Neural cell (in vitro differentiated cells): ENCODE results near the gene GAREM1. TPM values are rescaled to one million over a fixed set of nuclear protein-coding genes. Genes with fewer than 3 reads are reported as not detected.

Experiments
- H2AFZ ChIP-seq: fragments of 200-600, 300-800 bp; sonication (generic), shearing (Covaris generic); 2 replicates; pipeline ENCODE4 v1.6.0; 2014; ENCODE audit warnings: low read depth, mild to moderate bottlenecking, antibody characterized with exemption, low read length, moderate library complexity
- H3F3A ChIP-seq: fragments of 200-600 bp; shearing (Covaris generic); 2 replicates; pipeline ENCODE4 v1.6.1; 2016; ENCODE audit warnings: mild to moderate bottlenecking, moderate library complexity, mixed read lengths, antibody characterized with exemption, low read length; ENCODE audit not compliant: insufficient read depth, poor library complexity, severe bottlenecking
- H3K27ac ChIP-seq: fragments of 200-600, 300-800 bp; sonication (generic), shearing (Covaris generic); 2 replicates; pipeline ENCODE4 v1.5.1; 2014; ENCODE audit warnings: mild to moderate bottlenecking, low read length, moderate library complexity
- H3K27me3 ChIP-seq: fragments of 300-800, 200-600 bp; sonication (generic), shearing (Covaris generic); 2 replicates; pipeline ENCODE4 v1.6.0; 2014; ENCODE audit warnings: mild to moderate bottlenecking, low read depth, low read length, moderate library complexity; ENCODE audit not compliant: insufficient read depth
- H3K36me3 ChIP-seq: fragments of 300-800, 200-600 bp; sonication (generic), shearing (Covaris generic); 2 replicates; pipeline ENCODE4 v1.5.1; 2014; ENCODE audit warnings: mild to moderate bottlenecking, antibody characterized with exemption, low read length, moderate library complexity; ENCODE audit not compliant: insufficient read depth
- H3K4me2 ChIP-seq: fragments of 300-800, 200-600 bp; sonication (generic), shearing (Covaris generic); 2 replicates; pipeline ENCODE4 v1.6.0; 2014; ENCODE audit warnings: mild to moderate bottlenecking, low read length
- H3K4me3 ChIP-seq: fragments of 300-800, 200-600 bp; sonication (generic), shearing (Covaris generic); 2 replicates; pipeline ENCODE4 v1.5.1; 2014; ENCODE audit warnings: mild to moderate bottlenecking, low read length, moderate library complexity
- H3K79me2 ChIP-seq: fragments of 200-600 bp; shearing (Covaris generic); replicated peaks from 2 replicates; pipeline ENCODE4 v1.6.0; 2014; ENCODE audit warnings: mild to moderate bottlenecking, low read length, moderate library complexity; ENCODE audit not compliant: insufficient read depth
- H3K9ac ChIP-seq: fragments of 300-800, 200-600 bp; sonication (generic), shearing (Covaris generic); 2 replicates; pipeline ENCODE4 v1.6.1; 2016; ENCODE audit warnings: mild to moderate bottlenecking, low read length, mixed read lengths
- H3K9me2 ChIP-seq: fragments of 200-600 bp; shearing (Covaris generic); 2 replicates; pipeline ENCODE4 v1.6.1; 2016; ENCODE audit warnings: mild to moderate bottlenecking, low read length, mixed read lengths; ENCODE audit not compliant: insufficient read depth
- H3K9me3 ChIP-seq: fragments of 200-600, 300-800 bp; sonication (generic), shearing (Covaris generic); 2 replicates; pipeline ENCODE4 v1.6.1; 2016; ENCODE audit warnings: mild to moderate bottlenecking, mixed run types, low read length, moderate library complexity, mixed read lengths
- H4K20me1 ChIP-seq: fragments of 200-600 bp; shearing (Covaris generic); 2 replicates; pipeline ENCODE4 v1.6.1; 2016; ENCODE audit warnings: mild to moderate bottlenecking, mixed run types; ENCODE audit not compliant: insufficient read depth
- CTCF ChIP-seq: fragments of 450-650 bp; IDR thresholded peaks from 2 replicates; pipeline ENCODE4 v1.5.1; 2014; ENCODE audit warnings: antibody characterized with exemption, mild to moderate bottlenecking, moderate library complexity; ENCODE audit not compliant: poor library complexity, severe bottlenecking
- EP300 ChIP-seq: fragments of 450-650 bp; conservative IDR thresholded peaks from 2 replicates; pipeline ENCODE4 v1.6.1; 2014; ENCODE audit warnings: antibody characterized with exemption, mild to moderate bottlenecking, moderate library complexity; ENCODE audit not compliant: poor library complexity, severe bottlenecking
- EZH2 ChIP-seq: fragments of 200-600, 300-800 bp; shearing (Covaris generic), sonication (generic); IDR thresholded peaks from 2 replicates; pipeline ENCODE4 v1.6.1; 2014; ENCODE audit warnings: antibody characterized with exemption, low read length, borderline replicate concordance, mild to moderate bottlenecking; ENCODE audit not compliant: insufficient read depth, poor library complexity, severe bottlenecking
- MXI1 ChIP-seq: fragments of 450-650 bp; conservative IDR thresholded peaks from 2 replicates; pipeline ENCODE4 v1.6.1; 2014; ENCODE audit warnings: antibody characterized with exemption, mild to moderate bottlenecking; ENCODE audit not compliant: poor library complexity, severe bottlenecking
- POLR2AphosphoS5 ChIP-seq: IDR thresholded peaks from 2 replicates; pipeline ENCODE4 v1.6.1; 2012
- RAD21 ChIP-seq: fragments of 450-650 bp; conservative IDR thresholded peaks from 2 replicates; pipeline ENCODE4 v1.6.1; 2014; ENCODE audit warnings: antibody characterized with exemption, mild to moderate bottlenecking, moderate library complexity
- REST ChIP-seq: IDR thresholded peaks from 2 replicates; pipeline ENCODE4 v1.6.1; 2012; ENCODE audit warnings: borderline replicate concordance
- SMC3 ChIP-seq: fragments of 450-650 bp; conservative IDR thresholded peaks from 2 replicates; pipeline ENCODE4 v1.6.1; 2014; ENCODE audit warnings: antibody characterized with exemption, mild to moderate bottlenecking, moderate library complexity; ENCODE audit not compliant: poor library complexity
- TAF1 ChIP-seq: IDR thresholded peaks from 2 replicates; pipeline ENCODE4 v1.6.1; 2012; ENCODE audit warnings: low read depth
- polyA plus RNA-seq: library from polyadenylated mRNA; depleted of rRNA; stranded (reverse); fragments of >200 nt; gene quantifications from 2 replicates; pipeline ENCODE4 v1.2.3, GENCODE V29; 2014

The GAREM1 gene
- polyA plus RNA-seq, 1 donor from 2014 or later, result 1.3 TPM

- TF ChIP-seq POLR2AphosphoS5 (no peak), EP300 (no peak), EZH2 (no peak), MXI1 (no peak), RAD21 (no peak), SMC3 (no peak), TAF1 (no peak)
- Histone ChIP-seq H2AFZ (no peak overlapping the region), H3K9me2 (no peaks in the 10 kb centered on the region), H3K27me3 (no peaks in the 10 kb centered on the region), H3K27ac (no peak overlapping the region), H3K9ac (no peak overlapping the region), H3F3A (no peaks in the 10 kb centered on the region), H3K36me3 (no peaks in the 10 kb centered on the region), H3K4me3 (no peak overlapping the region), H4K20me1 (no peaks in the 10 kb centered on the region), H3K4me2 (no peak overlapping the region), H3K79me2 (no peaks in the 10 kb centered on the region), H3K9me3 (no peaks in the 10 kb centered on the region)
Observed at GRCh38 chr18:32509111-32509510, 38.4 kb upstream of the GAREM1 start.

GRCh38 chr18:32507093-32507492, 36.4 kb upstream of the GAREM1 start:
- Histone ChIP-seq H3K4me2 (no peak overlapping the region), H2AFZ (no peak overlapping the region), H4K20me1 (no peaks in the 10 kb centered on the region), H3K27ac (no peak overlapping the region), H3K9me2 (no peaks in the 10 kb centered on the region), H3K79me2 (no peaks in the 10 kb centered on the region), H3K9ac (no peak overlapping the region), H3K36me3 (no peaks in the 10 kb centered on the region), H3F3A (no peaks in the 10 kb centered on the region), H3K9me3 (no peaks in the 10 kb centered on the region), H3K27me3 (no peaks in the 10 kb centered on the region), H3K4me3 (no peak overlapping the region)
- TF ChIP-seq EP300 (no peak), MXI1 (no peak), CTCF (no peak), POLR2AphosphoS5 (no peak), REST (no peak), EZH2 (no peak), SMC3 (no peak), TAF1 (no peak), RAD21 (no peak)

- Histone ChIP-seq H3K36me3 (no peaks in the 10 kb centered on the region), H3K4me3 (no peak overlapping the region), H4K20me1 (no peaks in the 10 kb centered on the region), H3K9ac (no peak overlapping the region), H3K27ac (no peak overlapping the region), H3K9me3 (no peaks in the 10 kb centered on the region), H2AFZ (no peak overlapping the region), H3K9me2 (no peaks in the 10 kb centered on the region), H3K27me3 (no peaks in the 10 kb centered on the region), H3K4me2 (no peak overlapping the region), H3K79me2 (no peaks in the 10 kb centered on the region), H3F3A (no peaks in the 10 kb centered on the region)
- TF ChIP-seq POLR2AphosphoS5 (no peak), TAF1 (no peak), RAD21 (no peak), EZH2 (no peak), SMC3 (no peak), CTCF (no peak), EP300 (no peak), REST (no peak), MXI1 (no peak)
Observed at GRCh38 chr18:32502014-32502413, 31.3 kb upstream of the GAREM1 start.
